ENCODE data around the gene EEF1B2. TPM values are rescaled to one million over a fixed set of nuclear protein-coding genes. Genes with fewer than 3 reads are reported as not detected.
"Not testable (repeated sequence)": the region's sequence is repeated elsewhere in the genome, so short reads cannot be mapped to it uniquely, and the experiment has no call there.

Gene EEF1B2
- total and polyA plus RNA-seq, 2 of the 13 experiments (the other 11 are each of a cell fraction or from before 2014, with no cell fraction given) = 1,284 to 1,731 TPM

DNA sequence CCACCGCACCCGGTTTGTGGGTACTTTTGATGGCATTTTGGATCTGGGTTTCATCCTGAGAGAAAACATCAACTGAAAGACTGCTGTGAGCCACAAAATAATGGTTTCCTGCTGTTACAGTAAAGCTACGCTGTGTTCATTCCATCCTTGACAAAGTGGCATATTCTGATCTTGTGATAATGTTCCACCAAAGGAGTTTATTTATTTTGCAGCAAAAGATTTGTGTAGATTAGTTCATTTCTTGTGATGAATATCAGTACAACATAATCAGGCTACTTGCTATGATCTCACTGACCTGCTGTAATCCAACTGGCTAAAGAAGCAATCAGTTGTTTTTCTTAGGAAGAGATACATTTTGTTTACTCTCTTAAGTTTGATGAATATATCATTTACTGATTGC, 45.0 kb downstream of the EEF1B2 start (continued):
- TF ChIP-seq NCOA1 (CRISPR knock-in tag; IDR thresholded peaks at IDR 0.05) (no peak), ONECUT2 (CRISPR knock-in tag; IDR thresholded peaks at IDR 0.05) (no peak), TAF15 (IDR thresholded peaks at IDR 0.05; ENCODE audit: low read depth, low read length, poor library complexity, severe bottlenecking) (no peak), HOXA9 (CRISPR knock-in tag; IDR thresholded peaks at IDR 0.05; ENCODE audit: borderline replicate concordance) (no peak), ZBTB42 (CRISPR knock-in tag; IDR thresholded peaks at IDR 0.05) (no peak)

DNA sequence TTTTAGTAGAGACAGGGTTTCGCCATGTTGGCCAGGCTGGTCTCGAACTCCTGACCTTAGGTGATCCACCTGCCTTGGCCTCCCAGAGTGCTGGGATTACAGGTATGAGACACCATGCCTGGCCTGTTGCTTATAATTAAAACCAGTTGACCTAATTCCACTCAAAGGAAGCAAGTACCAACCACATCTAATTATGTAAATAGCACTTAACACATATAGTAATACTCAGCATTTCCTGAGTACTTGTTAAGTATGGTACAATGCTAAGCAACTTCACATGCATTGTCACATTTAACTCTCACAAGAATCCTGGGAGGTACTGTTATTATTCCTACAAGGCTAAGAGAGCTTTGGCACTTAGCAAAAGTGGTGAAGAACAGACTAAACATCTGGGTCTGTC, 47.6 kb downstream of the EEF1B2 start:
- BruUV-seq (replicated peaks); in situ Hi-C loops (cut with HindIII; ENCODE audit: extremely low pct_ligation_motif_present, low pct_unique_long_range_greater_than_20kb); POLR2A ChIA-PET: not testable (repeated sequence)

DNA sequence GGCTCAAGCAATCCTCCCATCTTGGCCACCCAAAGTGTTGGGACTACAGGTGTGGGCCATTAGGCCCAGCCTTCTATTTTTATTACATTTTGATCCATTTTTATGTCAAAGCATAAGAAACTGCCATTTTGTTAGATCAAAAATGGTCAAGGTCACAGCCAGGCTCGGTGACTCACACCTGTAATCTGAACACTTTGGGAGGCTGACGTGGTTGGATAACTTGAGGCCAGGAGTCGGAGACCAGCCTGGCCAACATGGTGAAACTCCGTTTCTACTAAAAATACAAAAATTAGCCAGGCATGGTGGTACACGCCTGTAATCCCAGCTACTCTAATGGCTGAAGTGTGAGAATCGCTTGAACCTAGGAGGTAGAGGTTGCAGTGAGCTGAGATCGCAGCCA, 49.2 kb downstream of the EEF1B2 start:
- H2AFZ ChIP-seq (ENCODE audit: low read length) = no peak overlapping the region
- DNase-seq (ENCODE audit: low spot score) (peak; percentile 18), FAIRE-seq (no peak), ATAC-seq (no peak)
- WGBS (ENCODE audit: low lambda C conversion rate) = 34% methylated on average over 7 of the region's 7 CpGs
- H4K20me1 ChIP-seq (ENCODE audit: insufficient read depth, low read length) = no peaks in the 10 kb centered on the region
- TF ChIP-seq FOSL2 (CRISPR knock-in tag; IDR thresholded peaks at IDR 0.05) (peak; percentile 72), ZNF724P (CRISPR knock-in tag; IDR thresholded peaks at IDR 0.05; ENCODE audit: borderline replicate concordance) (no peak)
- H3K4me3 ChIP-seq (replicated peaks in 1 of 3; ENCODE audit: insufficient read depth in 1 of 3, low read depth in 2 of 3, low read length in 3 of 3) = no peak overlapping the region
- ChIA-PET POLR2A (no interaction called here), CTCF (ENCODE audit: low intra/inter-chr PET ratio, low total read pairs) (no interaction called here)
- H3K79me2 ChIP-seq (ENCODE audit: insufficient read depth, low read length) = no peaks in the 10 kb centered on the region
- no peak overlapping the region for H3K9ac ChIP-seq (ENCODE audit: insufficient read depth, low read depth, low read length)
- H3K4me2 ChIP-seq (ENCODE audit: low read depth, low read length) = no peak overlapping the region
- H3K9me3 ChIP-seq (ENCODE audit: low read length) = no peaks in the 10 kb centered on the region
- in situ Hi-C loops (cut with HindIII; ENCODE audit: extremely low pct_ligation_motif_present, low pct_unique_long_range_greater_than_20kb) = no loop called here
- no peak overlapping the region for H3K27ac ChIP-seq (ENCODE audit: extremely low read length, insufficient read depth, low read length)
- no peaks in the 10 kb centered on the region for H3K36me3 ChIP-seq (replicated peaks in 1 of 2; ENCODE audit: control insufficient read depth in 1 of 2, insufficient read depth in 2 of 2, low read length in 2 of 2)
- no TSS peak for BruUV-seq (replicated peaks)
- intact Hi-C loops (cut with micrococcal nuclease; ENCODE audit: unreplicated experiment) = no loop called here
- H3K27me3 ChIP-seq (ENCODE audit: control insufficient read depth in 1 of 2, insufficient read depth in 2 of 2, low read length in 2 of 2) = peaks cover 2 to 23% of the 10 kb centered on the region in 2 experiments; a peak in 2 of 5 replicates
- H3K4me1 ChIP-seq (ENCODE audit: insufficient read depth, low read length) = no peaks in the 10 kb centered on the region

More for the DNA sequence above, 47.6 kb downstream of the EEF1B2 start:
- H4K20me1 ChIP-seq (ENCODE audit: insufficient read depth, low read length); H3K79me2 ChIP-seq (ENCODE audit: insufficient read depth, low read length); H3K9ac ChIP-seq (ENCODE audit: insufficient read depth, low read depth, low read length); H3K36me3 ChIP-seq (replicated peaks in 1 of 2; ENCODE audit: control insufficient read depth in 1 of 2, insufficient read depth in 2 of 2, low read length in 2 of 2); H3K4me2 ChIP-seq (ENCODE audit: low read depth, low read length); CTCF ChIA-PET (ENCODE audit: low intra/inter-chr PET ratio, low total read pairs); H3K4me1 ChIP-seq (ENCODE audit: insufficient read depth, low read length); DNase-seq (ENCODE audit: low spot score); H2AFZ ChIP-seq (ENCODE audit: low read length); intact Hi-C loops (cut with micrococcal nuclease; ENCODE audit: unreplicated experiment); ATAC-seq; H3K4me3 ChIP-seq (replicated peaks in 1 of 3; ENCODE audit: insufficient read depth in 1 of 3, low read depth in 2 of 3, low read length in 3 of 3); H3K9me3 ChIP-seq (ENCODE audit: low read length); H3K27ac ChIP-seq (ENCODE audit: extremely low read length, insufficient read depth, low read length); FAIRE-seq: not testable (repeated sequence)
- H3K27me3 ChIP-seq (ENCODE audit: control insufficient read depth in 1 of 2, insufficient read depth in 2 of 2, low read length in 2 of 2) = peaks cover 2 to 26% of the 10 kb centered on the region in 2 experiments; a peak in 4 of 5 replicates
- TF ChIP-seq MAFK (conservative IDR thresholded peaks at IDR 0.05 in 1 of 2, IDR thresholded peaks at IDR 0.05 in 1 of 2; ENCODE audit: low read length in 2 of 2) = 0 out of 4 replicates have a peak, but pooled peaks of 1 of the 2 experiments have one; percentile 10
- 32% methylated on average over 2 of the region's 2 CpGs for WGBS (ENCODE audit: low lambda C conversion rate)
